ENCODE measurements around the gene TNN. TPM values are rescaled to one million over a fixed set of nuclear protein-coding genes. Genes with fewer than 3 reads are reported as not detected.
A peak's percentile ranks its signal among the peaks of the same experiment; 100 is the strongest.

TNN gene
- total and polyA plus RNA-seq, 10 of the 15 experiments (the other 5 are each of a cell fraction or from before 2014, with no cell fraction given): 0.05 to 0.17 (median 0.11) TPM

- BruUV-seq (replicated peaks): no TSS peak
- in situ Hi-C loops (cut with MboI) (no loop called here), intact Hi-C loops (cut with micrococcal nuclease; ENCODE audit: unreplicated experiment) (no loop called here)
- ChIA-PET RAD21 (ENCODE audit: unreplicated experiment) (interaction anchor here (1.4 to 2.0 kb wide), 4 partner anchors 9 to 104 kb away, joined by 3 to 6 read pairs (median 4); no protein-coding TSS in a partner anchor), SMC1A (ENCODE audit: uncharacterized antibody, unreplicated experiment) (interaction anchor here (1.0 to 2.5 kb wide), 4 partner anchors 9 to 185 kb away, joined by 3 to 13 read pairs (median 6); no protein-coding TSS in a partner anchor), POLR2A (interaction anchor here (1.0 kb wide), 1 partner anchor 9 kb away, joined by 3 read pairs; no protein-coding TSS in a partner anchor), CTCF (interaction anchor here (0.7 to 10.9 kb wide), 6 partner anchors 9 to 185 kb away, joined by 3 to 135 read pairs (median 6); no protein-coding TSS in a partner anchor)
- Histone ChIP-seq H3K27ac (ENCODE audit: control insufficient read depth, insufficient read depth) (no peak overlapping the region), H3K4me1 (ENCODE audit: control insufficient read depth, insufficient read depth, low read length) (peaks cover 28% of the 10 kb centered on the region), H3K79me2 (ENCODE audit: control insufficient read depth, insufficient read depth, low read length) (no peaks in the 10 kb centered on the region), H3K4me2 (ENCODE audit: control insufficient read depth, insufficient read depth) (no peak overlapping the region), H3K9ac (ENCODE audit: control insufficient read depth, insufficient read depth, low read length) (no peak overlapping the region), H3K27me3 (replicated peaks in 1 of 2; ENCODE audit: control insufficient read depth in 2 of 2, insufficient read depth in 2 of 2, low read length in 1 of 2) (no peaks in the 10 kb centered on the region), H3K4me3 (no peak overlapping the region), H3K9me3 (replicated peaks; ENCODE audit: control insufficient read depth, insufficient read depth, low read length) (no peaks in the 10 kb centered on the region), H4K20me1 (ENCODE audit: control insufficient read depth, insufficient read depth) (no peaks in the 10 kb centered on the region), H3K36me3 (ENCODE audit: control insufficient read depth in 2 of 2, insufficient read depth in 2 of 2, low read length in 1 of 2) (no peaks in the 10 kb centered on the region), H2AFZ (ENCODE audit: control insufficient read depth, low read depth, low read length) (no peak overlapping the region; the same call in 1 of the 2 replicates)
- no peak for DNase-seq (ENCODE audit: low read depth, low spot score)
- peak; percentile 62 for ATAC-seq
- FAIRE-seq: no peak
- 23% methylated on average over 5 of the region's 6 CpGs for WGBS (ENCODE audit: insufficient coverage, insufficient replicate concordance, low lambda C conversion rate, missing lambda C conversion rate)
- TF ChIP-seq NFYB (IDR thresholded peaks at IDR 0.05; ENCODE audit: insufficient read depth, low read depth, low read length) (no peak), HCFC1 (IDR thresholded peaks at IDR 0.05; ENCODE audit: low read length) (no peak), ATF2 (IDR thresholded peaks at IDR 0.05; ENCODE audit: low read length) (peak; percentile 65; the same call in 1 of the 2 replicates), MTA2 (IDR thresholded peaks at IDR 0.05; ENCODE audit: low read depth) (no peak), ATF7 (IDR thresholded peaks at IDR 0.05; ENCODE audit: low read depth) (peak; percentile 64), SREBF1 (IDR thresholded peaks at IDR 0.05; ENCODE audit: low read length) (no peak), KAT2A (conservative IDR thresholded peaks at IDR 0.05; ENCODE audit: control insufficient read depth, low read depth, low read length) (no peak), SKIL (IDR thresholded peaks at IDR 0.05; ENCODE audit: low read depth, poor library complexity, severe bottlenecking) (no peak), MLLT1 (IDR thresholded peaks at IDR 0.05) (no peak), KLF5 (IDR thresholded peaks at IDR 0.05; ENCODE audit: partially characterized antibody) (no peak), NRF1 (conservative IDR thresholded peaks at IDR 0.05; ENCODE audit: low read depth, low read length) (no peak), POU2F2 (IDR thresholded peaks at IDR 0.05; ENCODE audit: borderline replicate concordance, low read depth, low read length) (no peak), KDM1A (IDR thresholded peaks at IDR 0.05; ENCODE audit: borderline replicate concordance) (no peak), BCL11A (IDR thresholded peaks at IDR 0.05; ENCODE audit: low read depth, low read length) (0 out of 2 replicates have a peak, but pooled peaks have one; percentile 20), MXI1 (IDR thresholded peaks at IDR 0.05; ENCODE audit: low read depth, low read length) (no peak), RB1 (IDR thresholded peaks at IDR 0.05; ENCODE audit: borderline replicate concordance) (no peak)
These were observed 66.2 kb downstream of the TNN start for GRCh38 chr1:175133673-175134435.

All from GM12878 (cell line).